Measurements from ENCODE around the gene NRXN3. TPM values are rescaled to one million over a fixed set of nuclear protein-coding genes. Genes with fewer than 3 reads are reported as not detected.
A peak's percentile ranks its signal among the peaks of the same experiment; 100 is the strongest.

NRXN3 gene
- total and polyA plus RNA-seq, 2 of the 4 experiments (the other 2 are of a cell fraction), result 4.8 to 25.1 TPM

DNA sequence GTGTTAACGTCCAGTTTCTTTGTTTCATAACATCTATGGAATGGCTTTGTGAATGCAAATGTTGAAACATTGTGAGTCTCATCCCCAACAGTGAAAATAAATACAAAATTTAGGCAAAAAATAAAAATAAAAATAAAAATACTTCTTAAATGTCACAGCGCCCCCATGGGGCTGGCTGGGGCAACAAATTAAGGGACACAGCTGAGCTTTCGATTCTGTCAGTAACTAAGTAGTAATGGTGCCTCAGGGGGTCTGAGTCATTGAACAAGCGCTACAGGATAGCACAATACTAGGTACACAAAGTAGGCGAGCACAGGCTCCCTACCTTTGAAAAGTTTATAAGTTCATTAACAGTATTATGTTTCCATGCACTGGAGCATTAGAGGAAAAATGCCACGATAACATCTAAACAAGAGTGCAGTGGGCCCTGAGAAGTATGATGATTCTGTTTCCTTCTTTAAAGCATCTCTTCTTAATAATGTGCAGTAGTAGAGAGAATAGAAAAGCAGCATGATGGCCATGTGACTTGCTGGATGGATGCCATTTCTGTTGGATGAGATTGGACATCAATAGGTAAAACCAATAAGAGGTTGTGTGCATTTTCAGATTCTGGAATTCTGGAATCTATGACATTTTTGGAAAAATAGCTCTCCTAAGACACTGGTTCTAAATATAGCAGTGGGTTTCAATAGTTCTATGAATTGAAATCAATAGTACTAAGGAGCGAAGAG is 1374.0 kb downstream of the NRXN3 start:
- Histone ChIP-seq H2BK5ac (ENCODE audit: low read depth, low read length, poor library complexity, severe bottlenecking) (peak overlapping the region; percentile 78), H2AFZ (replicated peaks; ENCODE audit: low read length, poor library complexity) (no peak overlapping the region), H4K91ac (ENCODE audit: insufficient read depth, low read depth, low read length) (0 out of 2 replicates have a peak overlapping the region, but pooled peaks have one; percentile 9), H3K9me1 (ENCODE audit: insufficient read depth, low read length) (no peaks in the 10 kb centered on the region), H3K56ac (ENCODE audit: extremely low read depth, insufficient read depth, low read length) (no peak overlapping the region), H3K18ac (ENCODE audit: low read depth, low read length) (peak overlapping the region; percentile 42; the same call in 1 of the 2 replicates), H3K4ac (ENCODE audit: low read depth, low read length) (no peak overlapping the region), H3K14ac (replicated peaks; ENCODE audit: low read depth, low read length) (0 out of 2 replicates have a peak overlapping the region, but pooled peaks have one; percentile 17), H2BK20ac (ENCODE audit: low read depth, low read length) (peak overlapping the region; percentile 42), H3K27ac (ENCODE audit: insufficient read depth, low read length) (no peak overlapping the region), H4K8ac (ENCODE audit: low read depth in 2 of 2, low read length in 2 of 2) (peak overlapping the region in 1 of 2 experiments; percentile 40; a peak in 2 of 4 replicates), H3K9ac (ENCODE audit: low read depth, low read length) (no peak overlapping the region), H2AK5ac (ENCODE audit: low read depth, low read length) (peak overlapping the region; percentile 40; the same call in 1 of the 2 replicates), H3K4me3 (ENCODE audit: insufficient read depth, low read depth, low read length) (no peak overlapping the region), H4K20me1 (ENCODE audit: insufficient read depth, low read length) (no peaks in the 10 kb centered on the region), H3K36me3 (ENCODE audit: control insufficient read depth, insufficient read depth, low read length) (no peaks in the 10 kb centered on the region), H2BK15ac (ENCODE audit: low read depth, low read length) (peak overlapping the region; percentile 53; the same call in 1 of the 3 replicates), H3K27me3 (ENCODE audit: control insufficient read depth, insufficient read depth, low read length) (no peaks in the 10 kb centered on the region), H3K4me1 (ENCODE audit: control insufficient read depth, insufficient read depth, low read length) (peaks cover 16% of the 10 kb centered on the region; the same call in 1 of the 2 replicates), H3K79me1 (ENCODE audit: low read depth in 1 of 2, low read length in 2 of 2) (no peaks in the 10 kb centered on the region; a peak in 1 of 4 replicates), H2BK120ac (ENCODE audit: low read depth, low read length) (peak overlapping the region; percentile 51), H3K23ac (ENCODE audit: low read depth, low read length) (no peak overlapping the region), H3K4me2 (ENCODE audit: low read depth, low read length) (no peak overlapping the region; the same call in 1 of the 2 replicates), H2AK9ac (replicated peaks; ENCODE audit: low read depth, low read length, poor library complexity) (no peak overlapping the region), H3K9me3 (ENCODE audit: control insufficient read depth, insufficient read depth, low read length) (no peaks in the 10 kb centered on the region), H4K5ac (ENCODE audit: low read depth, low read length) (no peak overlapping the region; the same call in 1 of the 2 replicates)
- ChIA-PET POLR2A (ENCODE audit: unreplicated experiment) (no interaction called here), CTCF (interaction anchor here (0.6 to 2.1 kb wide), 8 partner anchors 9 to 518 kb away, joined by 3 to 9 read pairs (median 4); no protein-coding TSS in a partner anchor)
- intact Hi-C loops (cut with micrococcal nuclease) (loop anchor here (2.0 to 5.0 kb wide), 3 partner anchors 267 to 572 kb away; no protein-coding TSS in a partner anchor), in situ Hi-C loops (cut with MboI; ENCODE audit: low sequenced_read_pairs) (no loop called here), dilution Hi-C loops (cut with HindIII; ENCODE audit: low sequenced_read_pairs, unreplicated experiment) (no loop called here)
- BruUV-seq (replicated peaks), result no TSS peak
- no CpG with 5 or more reads among the region's 7 CpGs for WGBS, 2 experiments (ENCODE audit: extremely low coverage in 2 of 2, insufficient read length in 1 of 2)
- DNase-seq (peak; percentile 66), ATAC-seq (ENCODE audit: low read depth) (peak; percentile 30; the same call in 1 of the 2 replicates)
- TF ChIP-seq, protein P1, sequence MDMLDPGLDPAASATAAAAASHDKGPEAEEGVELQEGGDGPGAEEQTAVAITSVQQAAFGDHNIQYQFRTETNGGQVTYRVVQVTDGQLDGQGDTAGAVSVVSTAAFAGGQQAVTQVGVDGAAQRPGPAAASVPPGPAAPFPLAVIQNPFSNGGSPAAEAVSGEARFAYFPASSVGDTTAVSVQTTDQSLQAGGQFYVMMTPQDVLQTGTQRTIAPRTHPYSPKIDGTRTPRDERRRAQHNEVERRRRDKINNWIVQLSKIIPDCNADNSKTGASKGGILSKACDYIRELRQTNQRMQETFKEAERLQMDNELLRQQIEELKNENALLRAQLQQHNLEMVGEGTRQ (IDR thresholded peaks at IDR 0.05; ENCODE audit: low read depth, low read length), result no peak
- TF ChIP-seq SMC3 (IDR thresholded peaks at IDR 0.05; ENCODE audit: low read depth, low read length) (peak; percentile 48; the same call in 1 of the 2 replicates), CEBPB (IDR thresholded peaks at IDR 0.05; ENCODE audit: low read depth, low read length) (no peak), RAD21 (IDR thresholded peaks at IDR 0.05; ENCODE audit: low read length) (peak; percentile 59)
- TF ChIP-seq, protein P2, sequence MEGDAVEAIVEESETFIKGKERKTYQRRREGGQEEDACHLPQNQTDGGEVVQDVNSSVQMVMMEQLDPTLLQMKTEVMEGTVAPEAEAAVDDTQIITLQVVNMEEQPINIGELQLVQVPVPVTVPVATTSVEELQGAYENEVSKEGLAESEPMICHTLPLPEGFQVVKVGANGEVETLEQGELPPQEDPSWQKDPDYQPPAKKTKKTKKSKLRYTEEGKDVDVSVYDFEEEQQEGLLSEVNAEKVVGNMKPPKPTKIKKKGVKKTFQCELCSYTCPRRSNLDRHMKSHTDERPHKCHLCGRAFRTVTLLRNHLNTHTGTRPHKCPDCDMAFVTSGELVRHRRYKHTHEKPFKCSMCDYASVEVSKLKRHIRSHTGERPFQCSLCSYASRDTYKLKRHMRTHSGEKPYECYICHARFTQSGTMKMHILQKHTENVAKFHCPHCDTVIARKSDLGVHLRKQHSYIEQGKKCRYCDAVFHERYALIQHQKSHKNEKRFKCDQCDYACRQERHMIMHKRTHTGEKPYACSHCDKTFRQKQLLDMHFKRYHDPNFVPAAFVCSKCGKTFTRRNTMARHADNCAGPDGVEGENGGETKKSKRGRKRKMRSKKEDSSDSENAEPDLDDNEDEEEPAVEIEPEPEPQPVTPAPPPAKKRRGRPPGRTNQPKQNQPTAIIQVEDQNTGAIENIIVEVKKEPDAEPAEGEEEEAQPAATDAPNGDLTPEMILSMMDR (conservative IDR thresholded peaks at IDR 0.05; ENCODE audit: low read depth, low read length), result peak; percentile 67

Data from IMR-90 (cell line).